ENCODE data around the gene KCNJ5.

- no peak for TF ChIP-seq REST (IDR thresholded peaks at IDR 0.05; ENCODE audit: insufficient replicate concordance, low read depth)
- TF ChIP-seq POLR2AphosphoS5 (IDR thresholded peaks at IDR 0.05; ENCODE audit: low read depth): no peak
- TF ChIP-seq CTCF (IDR thresholded peaks at IDR 0.05; ENCODE audit: insufficient read depth, low read length): no peak
- TF ChIP-seq GABPA (IDR thresholded peaks at IDR 0.05; ENCODE audit: low read depth): no peak
- TF ChIP-seq SPI1 (IDR thresholded peaks at IDR 0.05; ENCODE audit: borderline replicate concordance, low read depth): no peak
These were observed 76.4 kb downstream of the KCNJ5 start for GRCh38 chr11:128967578-128967977.

Data from HL-60 (cell line).